ENCODE measurements around the gene FBXW5. TPM values are rescaled to one million over a fixed set of nuclear protein-coding genes. Genes with fewer than 3 reads are reported as not detected.

FBXW5 gene
- total RNA-seq, 1 donor = 104 TPM

GRCh38 chr9:136985027-136985602 is 40.6 kb upstream of the FBXW5 start:
- no peak for TF ChIP-seq CTCF (IDR thresholded peaks at IDR 0.05; ENCODE audit: insufficient read depth, low read depth, low read length)
- DNase-seq (ENCODE audit: low read depth) = no peak
- H3K4me3 ChIP-seq (ENCODE audit: low read depth, low read length) = no peak overlapping the region

DNA sequence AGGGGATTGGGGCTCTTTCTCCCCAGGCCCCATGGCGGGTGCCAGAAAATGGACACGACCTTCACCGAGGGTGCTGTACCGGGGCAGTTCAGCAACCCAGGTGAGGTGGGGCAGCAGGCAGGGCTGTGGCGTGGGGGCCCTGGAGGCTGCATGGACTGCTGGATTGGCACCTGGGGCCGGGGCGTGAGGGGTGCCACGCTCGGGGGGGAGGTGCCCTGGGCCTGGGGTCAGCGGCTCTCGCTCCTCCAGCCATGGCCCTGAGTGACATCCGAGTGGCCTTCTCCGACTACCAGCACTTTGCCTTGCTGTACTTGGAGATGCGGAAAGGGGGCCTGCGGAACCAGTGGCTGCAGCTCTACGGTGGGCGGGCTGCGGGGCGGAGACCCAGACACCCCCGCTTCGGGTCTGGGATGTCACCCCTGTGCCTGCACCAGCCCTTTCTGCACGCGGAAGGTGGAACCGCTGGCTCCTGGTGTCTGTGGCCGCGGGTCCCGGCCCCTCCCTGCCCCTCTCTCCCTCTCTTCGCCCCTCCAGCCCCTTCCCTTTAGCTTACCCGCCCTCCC is 40.0 kb upstream of the FBXW5 start:
- no peak for TF ChIP-seq CTCF (IDR thresholded peaks at IDR 0.05; ENCODE audit: insufficient read depth, low read depth, low read length)
- no peak overlapping the region for H3K4me3 ChIP-seq (ENCODE audit: low read depth, low read length)
- DNase-seq (ENCODE audit: low read depth) = no peak

DNA sequence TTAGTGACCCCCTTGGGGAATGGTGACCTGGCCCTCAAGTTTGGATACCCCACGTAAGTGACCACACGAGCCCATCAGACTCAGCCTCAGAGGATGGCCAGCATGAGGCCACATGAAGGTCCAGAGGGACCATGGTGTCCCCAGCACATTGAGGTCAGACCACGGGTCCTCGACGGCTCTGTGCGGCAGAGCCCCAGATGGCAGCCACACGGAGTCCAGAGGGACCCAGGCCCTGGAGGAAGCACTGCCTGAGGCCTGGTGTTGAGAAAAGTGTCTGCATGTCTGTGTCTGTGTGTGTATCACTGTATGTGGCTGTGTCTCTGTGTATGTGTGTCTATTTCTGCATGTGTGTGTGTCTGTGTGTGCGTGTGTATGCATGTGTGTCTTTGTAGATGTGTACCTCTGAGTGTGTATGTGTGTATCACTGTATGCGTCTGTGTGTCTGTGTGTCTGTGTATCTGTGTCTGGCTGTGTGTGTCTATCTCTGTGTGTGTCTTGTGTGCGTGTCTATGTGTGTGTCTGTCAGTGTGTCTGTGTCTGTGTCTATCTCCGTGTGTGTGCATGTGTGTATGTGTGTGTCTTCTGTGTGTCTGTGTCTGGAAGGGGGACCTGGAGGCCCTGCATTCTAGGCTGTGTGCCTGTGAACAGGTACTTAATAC is 39.2 kb upstream of the FBXW5 start:
- H3K4me3 ChIP-seq (ENCODE audit: low read depth, low read length) = no peak overlapping the region
- DNase-seq (ENCODE audit: low read depth) = no peak
- no peak for TF ChIP-seq CTCF (IDR thresholded peaks at IDR 0.05; ENCODE audit: insufficient read depth, low read depth, low read length)

- TF ChIP-seq CTCF (IDR thresholded peaks at IDR 0.05; ENCODE audit: insufficient read depth, low read depth, low read length) = no peak
- no peak overlapping the region for H3K4me3 ChIP-seq (ENCODE audit: low read depth, low read length)
- DNase-seq (ENCODE audit: low read depth) = no peak
These were observed 38.6 kb upstream of the FBXW5 start for GRCh38 chr9:136983167-136983566.

DNA sequence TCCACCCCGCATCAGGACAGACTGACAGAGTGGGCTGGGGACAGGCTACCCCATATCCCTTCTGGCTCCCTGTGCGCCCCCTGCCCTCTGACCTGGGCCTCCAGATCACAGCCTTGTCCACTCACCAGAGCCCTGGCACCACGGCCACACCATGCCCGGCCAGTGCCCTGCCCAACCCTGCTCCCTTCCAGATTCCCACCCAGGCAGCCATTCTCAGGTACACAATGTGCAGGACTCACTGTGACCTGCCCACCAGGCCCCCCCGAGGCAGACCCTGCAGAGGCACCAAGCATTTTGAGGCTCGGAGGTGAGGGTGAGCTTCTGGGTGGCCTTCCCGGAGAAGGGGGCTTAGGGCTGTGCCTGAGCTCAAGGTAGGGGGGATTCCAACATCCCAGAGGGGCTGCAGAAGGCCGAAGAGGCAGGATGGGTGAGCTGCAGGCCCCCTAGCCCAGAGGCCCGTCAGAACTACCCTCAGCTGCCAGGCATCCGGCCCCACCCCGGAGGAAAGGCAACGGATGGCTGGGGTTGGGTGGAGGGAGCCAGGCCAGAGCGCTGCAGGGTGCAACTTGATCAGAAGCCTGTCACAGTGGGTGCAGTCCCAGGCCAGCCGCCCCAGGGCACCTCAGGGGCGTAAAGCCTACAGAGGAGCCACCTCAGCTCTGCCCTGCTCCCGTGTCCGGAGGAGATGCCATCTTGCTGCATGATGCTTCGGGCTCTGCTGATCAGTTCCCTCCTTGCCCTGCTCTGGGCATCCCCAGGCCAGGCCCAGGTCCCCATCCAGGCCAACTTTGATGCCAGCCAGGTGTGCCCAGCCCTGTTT is 37.9 kb upstream of the FBXW5 start, which contains the start of gene LCNL1:
Gene LCNL1, plus strand, starts transcription at position 762 of the 820 bp plus-strand sequence. CDS start 594 bp downstream, outside the sequence.
- TF ChIP-seq CTCF (IDR thresholded peaks at IDR 0.05; ENCODE audit: insufficient read depth, low read depth, low read length) = no peak
- DNase-seq (ENCODE audit: low read depth) = no peak
- no peak within 1 kb of the TSS for H3K4me3 ChIP-seq (ENCODE audit: low read depth, low read length)

- no peak for DNase-seq (ENCODE audit: low read depth)
- no peak overlapping the region for H3K4me3 ChIP-seq (ENCODE audit: low read depth, low read length)
- TF ChIP-seq CTCF (IDR thresholded peaks at IDR 0.05; ENCODE audit: insufficient read depth, low read depth, low read length) = no peak
These were observed 37.2 kb upstream of the FBXW5 start for GRCh38 chr9:136981588-136982231.
